Activated CD4-positive, alpha-beta T cell treated with anti-CD3 and anti-CD28 coated beads, Interleukin-10, Interleukin-2, amounts not matched to agents 100 ng/mL and 50 ng/mL, durations not matched to agents 16 hours and 8 hours (primary cell): Measurements from ENCODE around the gene ANKIB1.
"Not testable (repeated sequence)": the region's sequence is repeated elsewhere in the genome, so short reads cannot be mapped to it uniquely, and the experiment has no call there.

ENCODE experiments used
- DNase-seq: peaks from one replicate; pipeline ENCODE4 v3.0.0-alpha.2; 2020

ANKIB1 gene

GRCh38 chr7:92331508-92331907, 85.7 kb downstream of the ANKIB1 start:
- DNase-seq, result no peak

- no peak for DNase-seq
These were observed 87.0 kb downstream of the ANKIB1 start for GRCh38 chr7:92332782-92333181.

- no peak for DNase-seq
These were observed 88.1 kb downstream of the ANKIB1 start for GRCh38 chr7:92333866-92334265.

- no peak for DNase-seq
These were observed 89.8 kb downstream of the ANKIB1 start for GRCh38 chr7:92335574-92335973.

GRCh38 chr7:92336662-92337340, 91.0 kb downstream of the ANKIB1 start:
- DNase-seq, result no peak

GRCh38 chr7:92340016-92340415, 94.2 kb downstream of the ANKIB1 start:
- DNase-seq, result no peak

GRCh38 chr7:92343714-92344113, 97.9 kb downstream of the ANKIB1 start:
- DNase-seq, result no peak

GRCh38 chr7:92352009-92352408, 106.2 kb downstream of the ANKIB1 start:
- no peak for DNase-seq

- no peak for DNase-seq
These were observed 108.4 kb downstream of the ANKIB1 start for GRCh38 chr7:92354214-92354613.

- no peak for DNase-seq
These were observed 110.6 kb downstream of the ANKIB1 start for GRCh38 chr7:92356406-92356805.

- DNase-seq, result no peak
These were observed 111.5 kb downstream of the ANKIB1 start for GRCh38 chr7:92357260-92357659.

- DNase-seq, result not testable (repeated sequence)
These were observed 113.4 kb downstream of the ANKIB1 start for GRCh38 chr7:92359179-92359578.

GRCh38 chr7:92359801-92360200, 114.0 kb downstream of the ANKIB1 start:
- no peak for DNase-seq

GRCh38 chr7:92360387-92360786, 114.6 kb downstream of the ANKIB1 start:
- peak; percentile 31 for DNase-seq

- no peak for DNase-seq
These were observed 116.4 kb downstream of the ANKIB1 start for GRCh38 chr7:92362131-92362530.

GRCh38 chr7:92366730-92367129, 121.0 kb downstream of the ANKIB1 start:
- no peak for DNase-seq

- DNase-seq, result no peak
These were observed 123.0 kb downstream of the ANKIB1 start for GRCh38 chr7:92368741-92369140.

GRCh38 chr7:92375013-92375412, 129.2 kb downstream of the ANKIB1 start:
- DNase-seq, result no peak

- DNase-seq, result no peak
These were observed 145.3 kb downstream of the ANKIB1 start for GRCh38 chr7:92391071-92391470.

GRCh38 chr7:92397542-92397941, 151.8 kb downstream of the ANKIB1 start:
- no peak for DNase-seq

GRCh38 chr7:92400013-92400412, 154.2 kb downstream of the ANKIB1 start:
- DNase-seq, result no peak

GRCh38 chr7:92402920-92403759, 157.4 kb downstream of the ANKIB1 start:
- no peak for DNase-seq

GRCh38 chr7:92403760-92404074, 157.9 kb downstream of the ANKIB1 start:
- no peak for DNase-seq

- DNase-seq, result peak; percentile 37
These were observed 158.4 kb downstream of the ANKIB1 start for GRCh38 chr7:92404170-92404614.

GRCh38 chr7:92409357-92409756, 163.6 kb downstream of the ANKIB1 start:
- no peak for DNase-seq
